Dendritic cell treated with granulocyte-macrophage colony-stimulating factor and Interleukin-4, amounts not matched to agents 40 ng/mL and 50 ng/mL, for 4 days (primary cell): ENCODE measurements around the gene NDUFA7.
A peak's percentile ranks its signal among the peaks of the same experiment; 100 is the strongest.

ENCODE experiments used
- H3K27ac Mint-ChIP-seq: one replicate; pipeline ENCODE4 v1.8.0; 2022; ENCODE audit warnings: mild to moderate bottlenecking, mixed read lengths
- H3K27me3 Mint-ChIP-seq: one replicate; pipeline ENCODE4 v1.8.0; 2022; ENCODE audit warnings: mild to moderate bottlenecking, mixed read lengths
- H3K36me3 Mint-ChIP-seq: one replicate; pipeline ENCODE4 v1.8.0; 2022; ENCODE audit warnings: low read depth, mixed read lengths
- H3K4me1 Mint-ChIP-seq: one replicate; pipeline ENCODE4 v1.8.0; 2022; ENCODE audit warnings: low read depth, mixed read lengths
- H3K4me3 Mint-ChIP-seq: one replicate; pipeline ENCODE4 v1.8.0; 2022; ENCODE audit warnings: mild to moderate bottlenecking, moderate library complexity, mixed read lengths
- H3K9me3 Mint-ChIP-seq: one replicate; pipeline ENCODE4 v1.8.0; 2022; ENCODE audit warnings: mixed read lengths
- intact Hi-C: fragments of 100-400 bp; cut with micrococcal nuclease; formaldehyde crosslinking; loops from one replicate; pipeline ENCODE4 v1.15.0; 2022

Gene NDUFA7

DNA sequence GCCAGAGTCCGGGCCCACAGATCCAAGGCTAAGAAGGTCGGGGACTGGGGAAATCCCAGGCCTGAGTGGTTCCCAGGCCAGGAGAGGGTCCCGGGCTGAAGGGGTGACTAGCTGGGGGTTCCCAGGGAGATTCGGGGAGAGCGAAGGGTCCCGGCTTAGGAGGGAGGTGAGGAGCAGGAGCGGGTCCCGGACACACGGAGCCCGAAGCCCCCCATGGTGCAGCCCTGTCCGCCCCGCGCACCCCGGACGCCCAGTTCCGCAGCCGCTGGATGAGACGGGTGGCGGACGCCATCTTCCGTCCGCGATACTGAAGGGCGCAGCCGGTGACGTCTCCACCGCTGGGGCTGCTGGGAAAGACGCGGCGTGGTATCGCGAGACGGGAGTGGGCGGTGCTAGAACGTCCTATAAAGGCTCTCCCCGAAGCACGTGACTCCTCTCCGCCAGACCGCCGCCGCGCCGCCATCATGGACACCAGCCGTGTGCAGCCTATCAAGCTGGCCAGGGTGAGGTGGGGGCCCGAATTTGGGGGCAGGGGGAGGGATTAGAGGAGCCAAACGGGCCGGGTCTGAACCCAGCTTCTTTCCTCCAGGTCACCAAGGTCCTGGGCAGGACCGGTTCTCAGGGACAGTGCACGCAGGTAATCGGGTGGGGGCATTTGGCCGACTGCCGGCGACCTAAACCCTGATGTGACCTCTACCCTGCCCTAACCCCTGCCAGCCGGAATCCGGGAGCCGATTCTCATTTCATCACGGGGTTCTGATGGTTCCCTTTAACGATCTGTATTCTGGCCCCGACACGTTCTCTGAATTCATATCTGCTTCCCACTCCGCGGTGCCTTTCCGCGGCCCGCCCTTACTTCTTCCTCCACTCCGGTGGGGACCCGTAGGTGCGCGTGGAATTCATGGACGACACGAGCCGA is at the start of gene NDUFA7, which contains the start of gene RPS28:
TSS of gene NDUFA7 (minus strand) at position 309 of the 919 bp plus-strand sequence. CDS start at position 292, 17 bp downstream.
TSS of gene RPS28 (plus strand) at position 430 of the 919 bp plus-strand sequence. CDS start at position 465, 35 bp downstream.
- H3K27me3 Mint-ChIP-seq = peaks cover 6% of the 10 kb centered on the region
- intact Hi-C loops = loop anchor here (10.0 kb wide), 1 partner anchor 57 kb away; no protein-coding TSS in a partner anchor
- peaks cover 47% of the 10 kb centered on the region for H3K4me1 Mint-ChIP-seq
- H3K27ac Mint-ChIP-seq = peak within 1 kb of the TSS; percentile 93
- H3K36me3 Mint-ChIP-seq = peaks cover 51% of the 10 kb centered on the region
- H3K4me3 Mint-ChIP-seq = peak within 1 kb of the TSS; percentile 90
- H3K9me3 Mint-ChIP-seq = no peaks in the 10 kb centered on the region

DNA sequence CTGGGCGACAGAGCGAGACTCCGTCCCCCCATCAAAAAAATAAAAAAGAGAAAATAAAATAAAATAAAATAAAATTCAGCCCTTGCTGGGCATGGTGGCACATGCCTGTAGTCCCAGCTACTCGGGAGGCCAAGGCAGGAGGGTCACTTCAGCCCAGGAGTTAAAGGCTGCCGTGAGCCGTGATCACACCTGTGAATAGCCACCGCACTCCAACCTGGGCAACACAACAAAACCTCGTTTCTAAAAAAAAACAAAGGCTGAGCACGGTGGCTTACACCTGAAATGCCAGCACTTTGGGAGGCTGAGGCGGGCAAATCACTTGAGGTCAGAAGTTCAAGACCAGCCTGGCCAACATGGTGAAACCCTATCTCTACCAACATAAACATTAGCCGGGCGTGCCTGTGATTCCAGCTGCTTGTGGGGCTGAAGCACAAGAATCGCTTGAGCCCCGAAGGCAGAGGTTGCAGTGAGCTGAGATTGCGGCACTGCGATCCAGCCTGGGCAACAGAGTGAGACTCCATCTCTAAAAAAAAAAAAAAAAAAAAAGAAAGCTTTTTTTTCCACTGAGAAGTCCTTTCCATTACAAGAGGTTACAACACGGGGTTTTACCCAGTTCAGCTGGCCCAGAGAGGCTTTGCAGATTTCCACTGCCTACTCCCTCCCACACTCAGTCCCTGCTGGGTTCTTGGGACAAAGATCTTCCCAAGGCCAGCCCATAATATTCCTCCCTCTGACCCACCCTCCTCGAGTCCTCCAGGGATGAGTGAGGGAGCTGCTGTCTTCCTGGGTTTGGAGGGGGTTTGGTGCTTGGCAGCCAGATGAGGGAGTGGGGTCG is 49.2 kb upstream of the NDUFA7 start:
- Mint-ChIP-seq H3K4me1 (peaks cover 34% of the 10 kb centered on the region), H3K9me3 (no peaks in the 10 kb centered on the region), H3K27me3 (peaks cover 33% of the 10 kb centered on the region), H3K4me3 (no peak overlapping the region), H3K36me3 (peaks cover 80% of the 10 kb centered on the region), H3K27ac (peak overlapping the region; percentile 37)
- intact Hi-C loops = no loop called here

DNA sequence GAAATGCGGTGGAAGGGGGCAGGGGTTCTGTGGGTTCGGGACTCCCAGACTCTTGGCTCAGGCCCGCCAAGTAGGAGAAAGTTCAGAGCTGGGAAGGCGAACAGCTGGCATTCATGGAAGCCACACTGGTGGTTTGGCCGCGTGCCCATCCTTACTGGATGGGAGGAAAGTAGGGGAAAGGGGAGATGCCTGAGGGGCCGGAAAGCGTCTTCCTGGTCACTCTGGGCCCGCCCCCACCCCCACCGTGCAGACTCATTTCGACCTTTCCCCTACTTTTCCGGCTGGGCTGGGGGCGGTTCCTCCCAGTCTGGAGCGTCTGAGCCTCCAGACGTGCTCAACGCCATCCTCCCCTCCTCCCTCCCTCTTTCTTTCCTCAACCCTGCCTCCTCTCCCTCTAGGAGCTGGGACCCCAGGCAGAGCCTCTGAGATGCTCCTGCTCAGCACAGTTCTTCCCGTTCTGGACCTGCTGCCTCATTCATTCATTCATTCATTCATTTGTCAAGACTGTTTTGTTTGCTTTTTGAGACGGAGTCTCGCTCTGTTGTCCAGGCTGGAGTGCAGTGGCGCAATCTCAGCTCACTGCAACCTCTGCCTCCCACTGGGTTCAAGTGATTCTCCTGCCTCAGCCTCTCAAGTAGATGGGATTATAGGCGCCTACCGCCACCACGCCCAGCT is 46.3 kb upstream of the NDUFA7 start:
- Mint-ChIP-seq H3K9me3 (no peaks in the 10 kb centered on the region), H3K4me3 (peak overlapping the region; percentile 48), H3K27ac (peak overlapping the region; percentile 47), H3K27me3 (peaks cover 55% of the 10 kb centered on the region), H3K4me1 (peaks cover 49% of the 10 kb centered on the region), H3K36me3 (peaks cover 60% of the 10 kb centered on the region)
- intact Hi-C loops = no loop called here

DNA sequence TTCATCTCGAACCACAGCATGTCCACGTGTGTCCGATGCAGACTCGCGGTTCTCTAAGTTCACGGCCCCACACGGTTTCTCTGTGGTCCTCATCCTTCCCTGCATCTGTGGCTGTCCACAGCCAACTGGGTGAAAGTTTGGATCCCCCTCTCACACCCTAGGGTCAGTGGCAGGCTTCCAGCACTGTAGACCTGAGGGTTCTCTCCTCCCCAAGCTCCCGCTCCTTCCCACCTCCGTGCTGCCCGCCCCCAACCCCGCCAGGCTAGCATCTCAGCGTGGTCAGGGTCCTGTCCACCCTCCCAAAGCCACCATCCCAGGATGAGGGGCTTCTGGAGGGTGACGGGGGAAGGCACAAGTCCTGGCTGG is 45.8 kb upstream of the NDUFA7 start:
- intact Hi-C loops = no loop called here
- peaks cover 55% of the 10 kb centered on the region for H3K27me3 Mint-ChIP-seq

DNA sequence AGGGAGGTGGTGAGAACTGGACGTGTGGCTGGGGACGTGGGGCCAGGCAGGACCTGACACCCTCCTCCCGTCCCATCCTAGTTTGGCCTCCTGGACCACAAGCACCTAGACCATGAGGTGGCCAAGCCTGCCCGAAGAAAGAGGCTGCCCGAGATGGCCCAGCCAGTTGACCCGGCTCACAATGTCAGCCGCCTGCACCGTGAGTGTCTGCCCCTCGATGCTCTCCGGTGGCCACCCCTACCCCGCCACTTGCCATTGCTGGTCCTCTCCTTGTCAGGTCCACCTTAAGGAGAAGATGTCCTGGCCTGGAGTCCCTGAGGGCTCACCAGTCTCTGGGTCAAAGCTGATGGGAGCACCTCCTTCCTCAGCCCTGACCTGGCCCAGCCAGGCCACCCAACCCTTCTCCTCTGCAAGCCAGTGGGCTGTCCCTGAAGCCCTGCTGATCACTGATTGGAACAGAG is 45.0 kb upstream of the NDUFA7 start:
- H3K27me3 Mint-ChIP-seq = peaks cover 55% of the 10 kb centered on the region
- no peak overlapping the region for H3K4me3 Mint-ChIP-seq
- intact Hi-C loops = no loop called here
- no peak overlapping the region for H3K27ac Mint-ChIP-seq
- H3K9me3 Mint-ChIP-seq = no peaks in the 10 kb centered on the region
- H3K36me3 Mint-ChIP-seq = peaks cover 47% of the 10 kb centered on the region
- peaks cover 59% of the 10 kb centered on the region for H3K4me1 Mint-ChIP-seq

More for the DNA sequence above, 45.8 kb upstream of the NDUFA7 start:
- peaks cover 54% of the 10 kb centered on the region for H3K4me1 Mint-ChIP-seq
- peak overlapping the region; percentile 47 for H3K27ac Mint-ChIP-seq
- peaks cover 55% of the 10 kb centered on the region for H3K36me3 Mint-ChIP-seq
- no peaks in the 10 kb centered on the region for H3K9me3 Mint-ChIP-seq
- H3K4me3 Mint-ChIP-seq = peak overlapping the region; percentile 48

DNA sequence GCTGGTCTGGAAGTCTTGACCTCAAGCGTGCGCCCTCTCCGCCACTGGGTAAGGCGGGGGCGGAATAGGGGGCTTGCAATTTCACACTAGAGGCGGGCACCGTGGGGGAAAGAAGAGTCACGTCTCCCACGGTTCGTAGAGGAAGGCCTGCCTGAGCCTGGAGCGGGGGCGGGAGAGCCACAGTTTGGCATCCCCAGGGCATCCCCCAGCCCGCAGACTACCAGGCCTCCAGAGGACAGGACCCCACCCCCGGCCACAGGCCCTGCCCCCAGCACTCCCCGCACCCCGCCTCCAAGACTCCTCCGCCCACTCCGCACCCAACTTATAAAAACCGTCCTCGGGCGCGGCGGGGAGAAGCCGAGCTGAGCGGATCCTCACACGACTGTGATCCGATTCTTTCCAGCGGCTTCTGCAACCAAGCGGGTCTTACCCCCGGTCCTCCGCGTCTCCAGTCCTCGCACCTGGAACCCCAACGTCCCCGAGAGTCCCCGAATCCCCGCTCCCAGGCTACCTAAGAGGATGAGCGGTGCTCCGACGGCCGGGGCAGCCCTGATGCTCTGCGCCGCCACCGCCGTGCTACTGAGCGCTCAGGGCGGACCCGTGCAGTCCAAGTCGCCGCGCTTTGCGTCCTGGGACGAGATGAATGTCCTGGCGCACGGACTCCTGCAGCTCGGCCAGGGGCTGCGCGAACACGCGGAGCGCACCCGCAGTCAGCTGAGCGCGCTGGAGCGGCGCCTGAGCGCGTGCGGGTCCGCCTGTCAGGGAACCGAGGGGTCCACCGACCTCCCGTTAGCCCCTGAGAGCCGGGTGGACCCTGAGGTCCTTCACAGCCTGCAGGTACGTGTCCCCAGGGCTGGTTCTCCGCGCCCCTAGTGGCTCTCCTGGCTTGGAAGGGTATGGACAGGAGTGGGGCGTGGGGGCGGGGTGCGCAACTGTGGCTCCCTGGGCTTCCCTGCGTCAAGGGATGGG is 42.9 kb upstream of the NDUFA7 start, which contains the start of gene ANGPTL4:
TSS of gene ANGPTL4 (plus strand) at position 353 of the 969 bp plus-strand sequence. CDS start at position 520, 167 bp downstream.
- peaks cover 66% of the 10 kb centered on the region for H3K4me1 Mint-ChIP-seq
- H3K27me3 Mint-ChIP-seq = peaks cover 66% of the 10 kb centered on the region
- peaks cover 37% of the 10 kb centered on the region for H3K36me3 Mint-ChIP-seq
- H3K27ac Mint-ChIP-seq = peak within 1 kb of the TSS; percentile 92
- intact Hi-C loops = loop anchor here (5.0 kb wide), 1 partner anchor 213 kb away; the partner anchor contains the start of gene MYO1F
- H3K9me3 Mint-ChIP-seq = no peaks in the 10 kb centered on the region
- H3K4me3 Mint-ChIP-seq = peak within 1 kb of the TSS; percentile 76

DNA sequence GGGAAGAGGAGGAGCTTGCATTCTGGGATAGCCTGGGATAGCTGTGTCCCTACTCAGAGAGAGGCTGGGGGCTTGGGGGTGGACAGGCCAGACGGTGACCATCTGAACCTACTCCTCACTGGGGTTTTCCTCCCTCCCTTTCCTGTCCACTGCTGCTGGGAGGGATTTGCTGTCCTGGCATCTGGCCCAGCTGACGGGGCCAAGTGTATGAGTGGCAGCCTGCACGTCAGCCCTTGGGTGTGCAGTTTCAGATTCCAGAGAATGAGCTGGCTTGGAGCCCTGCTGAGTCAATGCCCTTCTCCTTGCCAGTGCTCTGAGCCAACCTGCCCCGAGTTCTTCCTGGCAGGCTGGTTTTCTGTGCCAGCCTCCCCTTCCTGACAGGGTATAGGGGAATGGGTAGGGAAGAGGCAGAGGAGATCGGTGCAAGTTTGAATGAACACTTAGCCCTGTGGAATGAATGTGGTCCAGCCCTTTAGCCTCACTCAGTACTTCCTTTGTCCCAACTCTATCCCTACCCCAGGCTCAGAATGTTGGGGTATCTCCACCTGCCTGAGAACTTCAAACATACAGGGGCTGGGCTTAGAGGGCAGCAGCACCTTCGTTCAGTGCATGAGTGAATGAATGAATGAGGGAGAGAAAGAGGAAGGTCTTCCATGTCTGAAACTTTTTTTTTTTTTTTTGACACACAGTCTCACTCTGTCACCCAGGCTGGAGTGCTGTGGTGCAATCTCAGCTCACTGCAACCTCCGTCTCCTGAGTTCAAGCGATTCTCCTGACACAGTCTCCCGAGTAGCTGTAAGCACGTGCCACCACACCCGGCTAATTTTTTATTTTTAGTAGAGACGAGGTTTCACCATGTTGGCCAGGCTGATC is 41.0 kb upstream of the NDUFA7 start:
- H3K27ac Mint-ChIP-seq = peak overlapping the region; percentile 92
- H3K36me3 Mint-ChIP-seq = peaks cover 19% of the 10 kb centered on the region
- peaks cover 52% of the 10 kb centered on the region for H3K4me1 Mint-ChIP-seq
- peaks cover 55% of the 10 kb centered on the region for H3K27me3 Mint-ChIP-seq
- intact Hi-C loops = loop anchor here (1.0 to 5.0 kb wide), 2 partner anchors 28 to 215 kb away; partner anchors contain the start of genes MYO1F and RAB11B
- H3K9me3 Mint-ChIP-seq = no peaks in the 10 kb centered on the region
- H3K4me3 Mint-ChIP-seq = peak overlapping the region; percentile 52

DNA sequence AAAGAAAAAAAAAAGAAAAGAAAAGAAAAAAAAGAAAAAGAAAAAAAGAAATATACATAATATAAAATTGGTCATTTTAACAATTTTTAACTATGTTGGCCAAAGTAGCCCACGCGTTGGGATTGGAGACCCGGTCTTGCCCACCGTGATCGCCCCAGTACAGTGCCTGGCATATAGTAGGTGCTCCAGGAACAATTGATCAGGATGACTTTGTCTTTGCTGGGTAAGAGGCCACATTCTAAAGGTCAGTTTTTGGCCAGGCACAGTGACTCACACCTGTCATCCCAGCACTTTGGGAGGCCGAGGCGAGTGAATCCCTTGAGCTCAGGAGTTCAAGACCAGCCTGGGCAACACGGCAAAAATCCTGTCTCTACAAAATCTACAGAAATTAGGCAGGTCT is 39.0 kb upstream of the NDUFA7 start:
- H3K4me3 Mint-ChIP-seq = no peak overlapping the region
- peak overlapping the region; percentile 59 for H3K27ac Mint-ChIP-seq
- intact Hi-C loops = loop anchor here (5.0 kb wide), 1 partner anchor 217 kb away; the partner anchor contains the start of gene MYO1F
- H3K27me3 Mint-ChIP-seq = peaks cover 42% of the 10 kb centered on the region
- no peaks in the 10 kb centered on the region for H3K9me3 Mint-ChIP-seq
- peaks cover 47% of the 10 kb centered on the region for H3K4me1 Mint-ChIP-seq
- no peaks in the 10 kb centered on the region for H3K36me3 Mint-ChIP-seq

DNA sequence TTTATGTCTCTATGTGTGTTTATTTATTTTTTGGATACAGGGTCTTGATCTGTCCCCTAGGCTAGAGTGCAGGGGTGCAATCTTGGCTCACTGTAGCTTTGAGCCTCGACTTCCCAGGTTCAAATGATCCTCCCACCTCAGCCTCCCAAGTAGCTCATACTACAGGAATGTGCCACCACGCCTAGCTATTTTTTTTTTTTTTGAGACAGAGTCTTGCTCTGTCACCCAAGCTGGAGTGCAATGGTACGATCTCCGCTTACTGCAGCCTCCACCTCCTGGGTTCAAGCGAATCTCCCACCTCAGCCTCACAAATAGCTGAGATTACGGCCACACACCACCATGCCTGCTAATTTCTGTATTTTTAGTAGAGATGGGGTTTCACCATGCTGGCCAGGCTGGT is 37.8 kb upstream of the NDUFA7 start:
- Mint-ChIP-seq H3K27me3 (peaks cover 30% of the 10 kb centered on the region), H3K36me3 (no peaks in the 10 kb centered on the region), H3K4me1 (peaks cover 48% of the 10 kb centered on the region), H3K4me3 (no peak overlapping the region), H3K27ac (no peak overlapping the region), H3K9me3 (no peaks in the 10 kb centered on the region)
- intact Hi-C loops = loop anchor here (10.0 kb wide), 1 partner anchor 146 kb away; the partner anchor contains the start of gene PRAM1

DNA sequence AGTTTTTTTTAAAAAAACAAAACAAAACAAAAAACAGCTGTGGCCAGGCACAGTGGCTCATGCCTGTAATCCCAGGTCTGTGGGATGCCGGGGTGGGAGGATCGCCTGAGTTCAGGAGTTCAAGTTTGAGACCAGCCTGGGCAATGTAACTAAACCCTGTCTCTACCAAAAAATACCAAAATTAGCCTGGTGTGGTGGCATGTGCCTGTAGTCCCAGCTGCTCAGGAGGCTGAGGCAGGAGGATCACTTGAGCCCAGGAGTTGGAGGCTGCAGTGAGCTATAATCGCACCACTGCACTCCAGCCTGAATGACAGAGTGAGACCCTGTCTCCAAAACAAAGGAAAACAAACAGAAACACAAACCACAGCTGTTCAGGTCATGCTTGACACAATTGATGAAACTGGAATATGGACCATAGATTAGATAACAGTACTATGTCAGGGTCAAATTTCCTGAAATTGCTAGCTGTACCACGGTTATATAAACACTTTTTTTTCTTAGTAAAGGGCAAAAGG is 35.9 kb upstream of the NDUFA7 start:
- intact Hi-C loops = loop anchor here (10.0 kb wide), 1 partner anchor 148 kb away; the partner anchor contains the start of gene PRAM1
- Mint-ChIP-seq H3K4me1 (peaks cover 39% of the 10 kb centered on the region), H3K27ac (no peak overlapping the region), H3K9me3 (no peaks in the 10 kb centered on the region), H3K27me3 (peaks cover 30% of the 10 kb centered on the region), H3K4me3 (no peak overlapping the region), H3K36me3 (no peaks in the 10 kb centered on the region)

DNA sequence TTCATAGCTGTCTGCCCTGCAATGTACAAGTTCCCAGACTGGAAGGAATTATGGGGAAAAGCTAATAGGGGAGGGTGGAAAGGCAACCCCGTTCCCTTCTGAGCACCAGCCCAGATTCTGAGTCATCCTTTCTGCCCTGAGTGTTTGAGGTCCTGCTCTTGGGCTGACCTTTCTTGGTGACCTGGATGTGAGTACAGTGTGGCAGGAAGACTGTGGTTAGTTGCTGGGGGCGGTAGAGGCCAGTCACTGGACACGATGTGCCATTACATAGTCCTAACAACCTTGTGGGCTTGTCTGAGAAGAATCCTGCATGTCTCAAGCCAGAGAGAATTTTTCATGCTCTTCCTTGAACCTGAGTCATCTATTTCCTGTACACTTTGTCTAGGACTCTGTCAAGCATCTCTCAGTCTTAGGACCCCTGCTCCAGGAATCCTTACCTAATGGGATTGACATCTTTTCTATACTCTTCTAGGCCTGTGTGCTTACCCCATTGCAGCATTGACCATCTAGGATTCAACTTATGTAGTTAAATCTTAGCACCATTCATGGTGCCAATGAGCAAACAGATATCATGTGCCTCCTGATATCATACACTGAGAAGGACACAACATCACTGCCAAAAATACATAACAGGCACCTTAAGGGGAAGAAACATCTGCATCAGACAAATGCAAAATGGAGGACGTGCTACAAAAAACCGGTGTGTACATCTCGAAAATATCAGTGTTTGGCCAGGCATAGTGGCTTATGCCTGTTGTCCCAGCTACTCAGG is 34.6 kb upstream of the NDUFA7 start:
- no peaks in the 10 kb centered on the region for H3K9me3 Mint-ChIP-seq
- H3K4me1 Mint-ChIP-seq = peaks cover 37% of the 10 kb centered on the region
- intact Hi-C loops = loop anchor here (2.0 to 10.0 kb wide), 2 partner anchors 35 to 149 kb away; partner anchors contain the start of genes PRAM1 and RAB11B
- H3K36me3 Mint-ChIP-seq = no peaks in the 10 kb centered on the region
- peak overlapping the region; percentile 41 for H3K27ac Mint-ChIP-seq
- peaks cover 43% of the 10 kb centered on the region for H3K27me3 Mint-ChIP-seq
- H3K4me3 Mint-ChIP-seq = no peak overlapping the region
